Activated CD4-positive, alpha-beta T cell treated with anti-CD3 and anti-CD28 coated beads, Interleukin-2, Interleukin-4, amounts not matched to agents 100 ng/mL and 50 ng/mL, durations not matched to agents 16 hours and 8 hours (primary cell): ENCODE results near the gene PRDM15.

Experiments
- DNase-seq: peaks from one replicate; pipeline ENCODE4 v3.0.0-alpha.2; 2020; ENCODE audit warnings: low spot score

PRDM15 gene, protein sequence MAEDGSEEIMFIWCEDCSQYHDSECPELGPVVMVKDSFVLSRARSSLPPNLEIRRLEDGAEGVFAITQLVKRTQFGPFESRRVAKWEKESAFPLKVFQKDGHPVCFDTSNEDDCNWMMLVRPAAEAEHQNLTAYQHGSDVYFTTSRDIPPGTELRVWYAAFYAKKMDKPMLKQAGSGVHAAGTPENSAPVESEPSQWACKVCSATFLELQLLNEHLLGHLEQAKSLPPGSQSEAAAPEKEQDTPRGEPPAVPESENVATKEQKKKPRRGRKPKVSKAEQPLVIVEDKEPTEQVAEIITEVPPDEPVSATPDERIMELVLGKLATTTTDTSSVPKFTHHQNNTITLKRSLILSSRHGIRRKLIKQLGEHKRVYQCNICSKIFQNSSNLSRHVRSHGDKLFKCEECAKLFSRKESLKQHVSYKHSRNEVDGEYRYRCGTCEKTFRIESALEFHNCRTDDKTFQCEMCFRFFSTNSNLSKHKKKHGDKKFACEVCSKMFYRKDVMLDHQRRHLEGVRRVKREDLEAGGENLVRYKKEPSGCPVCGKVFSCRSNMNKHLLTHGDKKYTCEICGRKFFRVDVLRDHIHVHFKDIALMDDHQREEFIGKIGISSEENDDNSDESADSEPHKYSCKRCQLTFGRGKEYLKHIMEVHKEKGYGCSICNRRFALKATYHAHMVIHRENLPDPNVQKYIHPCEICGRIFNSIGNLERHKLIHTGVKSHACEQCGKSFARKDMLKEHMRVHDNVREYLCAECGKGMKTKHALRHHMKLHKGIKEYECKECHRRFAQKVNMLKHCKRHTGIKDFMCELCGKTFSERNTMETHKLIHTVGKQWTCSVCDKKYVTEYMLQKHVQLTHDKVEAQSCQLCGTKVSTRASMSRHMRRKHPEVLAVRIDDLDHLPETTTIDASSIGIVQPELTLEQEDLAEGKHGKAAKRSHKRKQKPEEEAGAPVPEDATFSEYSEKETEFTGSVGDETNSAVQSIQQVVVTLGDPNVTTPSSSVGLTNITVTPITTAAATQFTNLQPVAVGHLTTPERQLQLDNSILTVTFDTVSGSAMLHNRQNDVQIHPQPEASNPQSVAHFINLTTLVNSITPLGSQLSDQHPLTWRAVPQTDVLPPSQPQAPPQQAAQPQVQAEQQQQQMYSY

DNA sequence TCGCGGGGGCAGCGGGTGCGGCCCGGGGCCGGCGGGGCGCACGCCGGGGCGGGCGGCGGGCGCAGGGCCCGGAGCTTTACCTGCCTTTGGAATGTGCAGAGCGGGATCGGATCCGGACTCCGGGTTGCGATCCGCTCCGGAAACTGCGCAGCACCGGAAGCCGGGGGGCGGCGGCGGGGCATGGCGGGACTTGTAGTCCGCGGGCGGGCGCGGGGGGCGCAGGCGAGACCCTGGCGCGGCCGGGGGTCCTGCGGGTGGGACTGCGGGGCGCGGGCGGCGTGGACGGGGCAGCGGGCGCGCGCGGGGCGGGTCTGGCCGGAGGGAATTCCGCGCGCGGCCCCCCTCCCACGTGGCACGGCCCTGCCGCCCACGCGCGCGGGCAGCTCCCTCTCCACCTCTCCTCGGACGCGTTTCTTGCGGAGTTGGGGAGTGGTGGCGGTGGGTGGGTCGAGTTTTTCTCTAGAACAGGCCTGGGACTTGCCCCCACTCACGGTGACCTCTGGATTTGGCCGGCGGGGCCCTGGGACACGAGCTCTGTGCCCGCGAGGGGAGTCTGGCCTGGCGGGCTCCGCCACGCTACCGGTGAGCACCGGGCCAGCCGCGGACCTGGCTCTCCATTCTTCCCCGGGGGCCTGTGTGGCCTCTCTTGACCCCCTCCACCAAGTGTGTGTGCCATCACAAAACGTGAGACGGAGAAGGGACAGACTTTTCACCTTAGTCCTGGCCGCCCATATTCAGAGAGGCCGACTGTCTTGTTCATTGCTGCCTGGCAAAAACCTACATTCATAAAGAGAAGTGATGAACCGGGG, at the start of gene PRDM15:
TSS of gene PRDM15 (minus strand) at position 155 of the 809 bp plus-strand sequence. CDS start 18,981 bp downstream, outside the sequence.
- peak; percentile 82 for DNase-seq

DNA sequence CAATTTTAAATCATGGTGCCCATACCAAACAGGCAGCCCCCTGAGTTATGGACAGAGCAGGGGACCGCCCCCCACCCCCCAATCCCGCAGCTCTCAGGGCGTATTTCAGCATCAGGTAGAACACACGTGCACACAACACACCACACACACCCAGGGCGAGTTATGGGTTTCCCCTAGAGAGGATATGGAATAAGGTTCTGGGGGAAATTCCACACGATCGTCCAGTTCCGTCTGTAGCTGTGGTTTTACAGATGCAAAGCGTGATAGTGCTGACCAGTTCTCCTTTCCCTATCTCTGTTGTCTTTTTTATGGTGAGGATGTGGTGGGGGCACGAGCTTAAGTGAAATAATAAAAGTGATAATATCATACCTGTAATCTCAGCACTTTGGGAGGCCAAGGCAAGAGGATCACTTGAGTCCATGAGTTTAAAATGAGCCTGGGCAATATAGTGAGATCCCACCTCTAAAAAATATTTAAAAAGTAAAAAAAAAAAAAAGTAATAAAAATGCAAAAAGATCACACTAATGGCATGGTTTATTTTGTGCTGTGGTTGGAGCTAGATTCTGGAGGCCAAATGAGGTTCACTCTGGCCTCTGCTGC, 49.6 kb upstream of the PRDM15 start:
- no peak for DNase-seq

- no peak for DNase-seq
Observed at GRCh38 chr21:41927727-41928409, 48.7 kb upstream of the PRDM15 start.

- no peak for DNase-seq
Observed at GRCh38 chr21:41926807-41927171, 47.6 kb upstream of the PRDM15 start.

DNA sequence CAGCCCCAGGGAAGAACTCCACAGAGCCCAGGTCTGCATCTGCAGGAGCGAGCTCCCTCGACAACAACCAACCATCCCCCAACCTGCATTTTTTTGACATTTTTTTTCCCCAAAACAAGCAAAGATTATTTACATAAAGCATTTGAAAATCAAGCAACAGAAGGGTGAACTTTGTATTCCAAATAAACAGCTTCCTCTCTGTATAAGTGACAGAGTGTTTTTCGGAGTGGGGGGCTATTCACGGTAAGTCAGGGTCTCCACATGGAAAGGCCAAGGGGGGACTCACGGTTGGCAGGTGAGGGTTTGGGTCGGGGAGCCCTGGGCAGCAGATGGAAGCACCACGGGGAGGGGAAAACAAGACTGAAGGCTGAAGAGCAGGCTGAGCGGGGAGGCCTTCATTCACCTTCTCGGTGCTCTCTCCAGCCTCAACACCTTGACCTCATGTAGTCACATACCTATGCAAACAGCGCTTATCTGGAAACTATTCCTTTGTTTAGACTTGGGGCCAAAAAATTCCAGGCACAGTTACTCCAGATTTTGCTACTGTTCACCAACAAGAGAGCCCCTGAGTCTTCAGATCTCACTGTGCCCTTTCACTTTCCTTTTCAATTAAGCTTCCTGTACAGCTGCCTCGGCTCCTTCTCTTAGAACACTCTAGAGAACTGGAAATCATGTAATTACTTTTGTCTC, 47.1 kb upstream of the PRDM15 start:
- peak; percentile 64 for DNase-seq

DNA sequence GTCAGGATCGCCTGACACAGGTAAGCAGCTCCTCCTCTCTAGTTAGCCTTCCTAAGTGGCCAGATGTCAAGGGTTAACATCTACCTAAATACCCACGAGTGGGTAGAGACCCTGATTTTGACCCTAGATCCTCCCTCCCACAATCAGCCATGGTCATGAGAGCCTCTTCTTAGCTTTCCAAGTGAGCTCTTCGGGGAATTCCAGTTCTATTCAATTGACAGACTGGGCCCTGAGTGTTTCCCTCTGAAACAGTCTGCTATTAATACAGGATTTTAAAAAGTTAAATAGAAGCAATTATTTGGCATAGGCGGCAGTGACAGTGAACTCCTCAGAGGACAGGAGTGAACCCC, 46.6 kb upstream of the PRDM15 start:
- no peak for DNase-seq

DNA sequence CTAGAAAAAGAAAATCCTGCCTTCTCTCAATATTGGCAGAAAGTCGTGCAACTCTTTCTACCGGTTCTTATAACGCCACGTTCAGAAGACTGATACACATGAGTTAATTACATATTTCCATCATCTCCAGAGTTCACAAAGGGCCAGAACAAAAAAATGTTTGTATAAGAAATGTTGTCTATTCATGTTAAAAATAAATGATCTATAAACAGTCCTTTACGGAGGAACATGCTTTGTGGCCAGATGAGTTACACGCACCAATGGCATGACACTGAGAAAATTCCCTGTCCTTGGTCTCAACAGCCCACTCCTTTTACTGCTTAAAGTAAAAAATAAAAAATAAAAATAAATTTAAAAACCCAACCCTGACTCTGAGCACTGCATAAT, 45.2 kb upstream of the PRDM15 start:
- DNase-seq = no peak

- DNase-seq = peak; percentile 9
Observed at GRCh38 chr21:41923631-41924367, 44.7 kb upstream of the PRDM15 start.

DNA sequence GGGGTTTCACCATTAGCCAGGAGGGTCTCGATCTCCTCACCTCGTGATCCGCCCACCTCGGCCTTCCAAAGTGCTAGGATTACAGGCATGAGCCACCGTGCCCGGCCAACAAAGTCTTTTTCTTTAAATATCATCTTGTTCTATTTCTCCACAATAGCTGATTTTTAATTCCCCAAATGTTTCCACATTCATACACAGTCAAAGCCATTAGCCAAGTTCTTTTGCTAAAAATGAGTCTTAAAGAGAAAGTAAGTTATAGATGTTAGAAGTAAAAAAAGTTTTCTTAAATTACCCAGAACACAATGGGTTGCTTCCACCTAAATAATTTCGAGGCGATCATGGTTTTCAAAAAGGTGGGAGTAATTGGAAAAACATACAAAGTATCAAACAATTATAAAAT, 44.0 kb upstream of the PRDM15 start:
- no peak for DNase-seq

DNA sequence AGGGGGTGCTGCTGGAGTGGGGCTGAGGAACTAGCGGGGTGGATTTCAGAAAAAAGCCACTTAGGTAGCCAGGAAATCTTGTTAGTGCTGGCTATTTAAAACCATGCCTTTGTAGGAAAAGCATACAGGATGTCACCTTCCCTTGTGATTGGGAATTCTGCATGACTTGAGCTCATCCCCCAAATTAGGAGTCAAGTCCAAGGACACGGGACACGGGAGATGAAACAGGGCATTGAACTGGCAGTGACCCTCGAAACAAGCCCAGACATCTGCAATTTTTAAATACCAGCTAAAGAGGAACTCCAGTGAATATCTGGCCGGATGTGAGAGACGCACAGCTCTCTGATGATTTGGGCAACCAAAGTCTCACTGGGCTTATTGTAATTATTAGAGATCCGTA, 41.9 kb upstream of the PRDM15 start:
- DNase-seq = no peak

DNA sequence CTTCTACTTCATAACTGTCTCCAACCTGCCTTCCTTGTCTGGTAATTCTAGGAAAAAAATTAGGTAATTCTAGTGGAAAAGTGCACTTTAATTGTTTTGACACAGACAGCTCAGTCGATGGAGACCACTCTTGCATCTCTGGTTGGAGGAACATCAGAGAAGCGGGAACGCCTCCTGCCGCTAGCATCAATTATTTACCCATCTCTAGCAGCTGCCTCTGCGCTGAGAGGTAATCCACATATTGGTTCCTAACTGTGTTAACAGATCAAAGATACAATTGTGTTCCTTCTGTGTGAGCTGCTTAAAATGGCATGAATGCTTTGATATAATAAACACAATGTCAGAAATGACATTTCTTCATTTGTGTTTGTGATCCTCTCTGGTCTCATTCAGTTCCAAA, 41.3 kb upstream of the PRDM15 start:
- DNase-seq = no peak

DNA sequence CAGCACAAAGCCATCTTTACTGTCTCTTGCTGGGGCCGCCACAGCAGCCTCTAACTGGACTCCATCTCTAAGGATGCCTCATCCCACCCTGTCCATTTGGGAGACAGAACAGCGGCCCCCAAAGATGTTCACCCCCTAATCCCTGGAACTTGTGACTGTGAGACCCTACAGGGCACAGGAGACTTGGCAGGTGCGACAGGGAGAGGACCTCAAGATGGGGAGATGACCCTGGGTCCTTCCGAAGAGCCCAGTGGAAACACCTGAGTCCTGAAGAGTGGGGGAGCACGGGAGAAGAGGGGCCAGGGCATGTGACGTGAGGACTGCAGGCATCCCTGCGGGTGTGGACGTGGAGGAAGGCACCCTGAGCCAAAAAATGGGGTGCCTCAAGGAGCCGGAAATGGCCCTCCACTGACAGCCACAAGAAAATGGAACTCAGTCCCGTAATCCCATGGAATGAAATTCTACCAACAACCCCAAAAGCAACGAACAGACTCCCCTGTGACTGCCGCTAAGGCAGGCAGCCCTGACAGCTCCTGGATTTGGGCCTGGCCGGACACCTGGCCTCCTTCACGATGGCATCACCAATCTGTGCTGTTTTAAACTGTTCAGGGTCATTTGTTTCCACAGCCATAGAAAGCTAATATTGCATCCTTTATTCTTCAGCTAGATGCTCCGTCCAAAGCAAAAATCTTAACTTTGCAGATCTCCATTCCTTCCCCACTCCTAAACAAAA, 40.7 kb upstream of the PRDM15 start:
- DNase-seq = no peak

GRCh38 chr21:41918561-41919358, 39.6 kb upstream of the PRDM15 start:
- no peak for DNase-seq

DNA sequence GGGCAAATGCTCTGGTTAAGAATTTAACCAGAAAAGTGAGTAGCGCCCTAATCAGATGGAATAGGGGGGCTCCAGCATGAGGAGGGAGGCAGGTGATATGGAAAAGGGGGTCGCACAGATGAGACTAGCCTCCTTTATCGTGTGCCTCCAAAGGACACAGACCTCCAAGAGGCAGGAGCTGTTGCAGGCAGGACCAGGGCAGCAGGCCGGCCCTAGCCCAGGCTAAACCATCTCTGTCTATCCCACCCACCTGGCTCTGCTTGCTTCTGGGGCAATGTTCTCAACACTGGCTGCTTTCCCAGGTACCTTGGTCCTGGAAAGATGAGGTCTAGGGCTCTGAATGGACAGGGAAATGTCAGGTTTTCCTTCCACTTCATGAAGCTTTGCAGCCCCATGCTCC, 38.4 kb upstream of the PRDM15 start:
- no peak for DNase-seq

- DNase-seq = no peak
Observed at GRCh38 chr21:41916888-41917433, 37.8 kb upstream of the PRDM15 start.

DNA sequence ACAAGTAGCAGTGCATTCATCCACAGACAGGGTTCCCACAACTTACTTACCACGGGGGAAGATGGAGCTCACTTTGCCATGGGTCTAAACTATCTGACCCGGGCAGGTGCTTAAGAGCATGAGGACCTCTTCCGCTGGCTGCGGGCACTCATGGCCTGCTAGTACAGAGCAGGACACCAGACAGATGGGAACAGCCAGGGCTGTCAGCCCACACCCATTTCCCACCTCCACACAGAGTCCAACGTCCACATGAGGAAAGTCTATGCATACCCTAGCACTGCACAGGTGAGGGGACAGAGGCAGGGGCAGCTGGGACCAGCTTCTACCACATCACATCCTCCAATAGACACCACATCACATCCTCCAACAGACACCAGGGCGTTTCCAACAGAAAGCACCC, 35.8 kb upstream of the PRDM15 start:
- DNase-seq = no peak

- DNase-seq = no peak
Observed at GRCh38 chr21:41914358-41914757, 35.2 kb upstream of the PRDM15 start.

DNA sequence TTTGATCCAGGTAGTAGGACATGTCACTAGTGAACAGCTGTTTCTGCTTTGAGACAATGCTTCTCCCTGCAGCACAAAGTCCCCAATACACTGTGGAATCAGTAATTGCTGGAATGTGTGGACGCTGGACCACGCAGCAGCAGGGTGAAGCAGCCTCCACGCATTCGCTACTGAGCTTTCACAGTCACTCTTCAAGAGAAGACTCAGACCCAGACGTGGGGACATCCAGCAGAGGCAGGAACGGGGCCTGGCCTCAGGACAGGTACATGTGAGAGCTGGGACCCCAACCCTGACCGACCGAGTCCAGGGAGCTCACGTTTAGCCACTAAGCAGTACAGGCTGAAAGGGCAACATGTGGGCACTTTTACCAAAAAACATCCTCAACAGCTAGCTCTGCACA, 34.1 kb upstream of the PRDM15 start:
- no peak for DNase-seq
